NOMO-1 treated with dmso at 0.1 percent for 144 hours (cell line): ENCODE measurements around the gene TEX2.
A peak's percentile ranks its signal among the peaks of the same experiment; 100 is the strongest.
"Not testable (repeated sequence)": the region's sequence is repeated elsewhere in the genome, so short reads cannot be mapped to it uniquely, and the experiment has no call there.

Experiments used
- DNase-seq: peaks from one replicate; lab custom pipeline; 2025; ENCODE audit not compliant: unreplicated experiment; lab: John Stamatoyannopoulos, UW

Gene TEX2

GRCh38 chr17:64240741-64241347 lies 22.2 kb downstream of the TEX2 start:
- DNase-seq, result no peak

GRCh38 chr17:64240261-64240740 lies 22.8 kb downstream of the TEX2 start:
- no peak for DNase-seq

GRCh38 chr17:64238449-64238848 lies 24.6 kb downstream of the TEX2 start:
- not testable (repeated sequence) for DNase-seq

- no peak for DNase-seq
Observed at GRCh38 chr17:64236827-64237403, 26.1 kb downstream of the TEX2 start.

GRCh38 chr17:64234961-64235360 lies 28.1 kb downstream of the TEX2 start:
- no peak for DNase-seq

GRCh38 chr17:64232466-64233262 lies 30.4 kb downstream of the TEX2 start:
- no peak for DNase-seq

- no peak for DNase-seq
Observed at GRCh38 chr17:64231567-64232141, 31.4 kb downstream of the TEX2 start.

- no peak for DNase-seq
Observed at GRCh38 chr17:64230791-64231408, 32.2 kb downstream of the TEX2 start.

- DNase-seq, result no peak
Observed at GRCh38 chr17:64229815-64230728, 33.0 kb downstream of the TEX2 start.

GRCh38 chr17:64226132-64226531 lies 36.9 kb downstream of the TEX2 start:
- DNase-seq, result no peak

- DNase-seq, result no peak
Observed at GRCh38 chr17:64225410-64225809, 37.6 kb downstream of the TEX2 start.

GRCh38 chr17:64223931-64224629 lies 39.0 kb downstream of the TEX2 start:
- DNase-seq, result no peak

- no peak for DNase-seq
Observed at GRCh38 chr17:64223283-64223682, 39.8 kb downstream of the TEX2 start.

GRCh38 chr17:64221679-64222078 lies 41.4 kb downstream of the TEX2 start:
- no peak for DNase-seq

GRCh38 chr17:64220604-64221003 lies 42.5 kb downstream of the TEX2 start:
- DNase-seq, result not testable (repeated sequence)

- no peak for DNase-seq
Observed at GRCh38 chr17:64219571-64219970, 43.5 kb downstream of the TEX2 start.

- DNase-seq, result peak; percentile 65
Observed at GRCh38 chr17:64218066-64218465, 45.0 kb downstream of the TEX2 start.

GRCh38 chr17:64217249-64217691 lies 45.8 kb downstream of the TEX2 start:
- DNase-seq, result no peak
